HG03521 (cell line): ENCODE data around the gene FOXM1.
A peak's percentile ranks its signal among the peaks of the same experiment; 100 is the strongest.

ENCODE experiments used
- ATAC-seq: cut with Tn5 transposase; IDR thresholded peaks from one replicate; pipeline ENCODE4 v1.9.1; 2021; ENCODE audit warnings: mild to moderate bottlenecking, moderate library complexity; ENCODE audit not compliant: unreplicated experiment

FOXM1 gene

GRCh38 chr12:2877047-2877952 lies at the start of gene FOXM1, which contains the start of gene RHNO1:
Gene FOXM1, minus strand, starts transcription at chr12:2877174. Its CDS starts 2,696 bp downstream, at chr12:2874478.
Gene RHNO1, plus strand, starts transcription at chr12:2877223. Its CDS starts 8,144 bp downstream, at chr12:2885367.
- ATAC-seq: peak; percentile 83

GRCh38 chr12:2925322-2925995 lies 48.5 kb upstream of the FOXM1 start:
- no peak for ATAC-seq

GRCh38 chr12:2924019-2924418 lies 47.0 kb upstream of the FOXM1 start:
- ATAC-seq: no peak

GRCh38 chr12:2923057-2923456 lies 46.1 kb upstream of the FOXM1 start:
- ATAC-seq: no peak

GRCh38 chr12:2922329-2922728 lies 45.4 kb upstream of the FOXM1 start:
- ATAC-seq: no peak

GRCh38 chr12:2919249-2919648 lies 42.3 kb upstream of the FOXM1 start:
- no peak for ATAC-seq

GRCh38 chr12:2912216-2912575 lies 35.2 kb upstream of the FOXM1 start:
- ATAC-seq: no peak

- ATAC-seq: no peak
Observed at GRCh38 chr12:2904260-2904659, 27.3 kb upstream of the FOXM1 start.

GRCh38 chr12:2902272-2902880 lies 25.4 kb upstream of the FOXM1 start:
- ATAC-seq: no peak

- ATAC-seq: no peak
Observed at GRCh38 chr12:2900642-2901041, 23.7 kb upstream of the FOXM1 start.

- ATAC-seq: no peak
Observed at GRCh38 chr12:2897418-2897817, 20.4 kb upstream of the FOXM1 start.

GRCh38 chr12:2895511-2895910 lies 18.5 kb upstream of the FOXM1 start:
- ATAC-seq: no peak

- ATAC-seq: no peak
Observed at GRCh38 chr12:2895051-2895451, 18.1 kb upstream of the FOXM1 start.

- ATAC-seq: no peak
Observed at GRCh38 chr12:2893007-2893406, 16.0 kb upstream of the FOXM1 start.

- no peak for ATAC-seq
Observed at GRCh38 chr12:2892246-2892645, 15.3 kb upstream of the FOXM1 start.

- no peak for ATAC-seq
Observed at GRCh38 chr12:2891240-2892053, 14.5 kb upstream of the FOXM1 start.

- peak; percentile 97 for ATAC-seq
Observed at GRCh38 chr12:2890388-2891239, 13.6 kb upstream of the FOXM1 start, which contains the start of gene TULP3. Gene TULP3, plus strand, starts transcription at chr12:2890891. Its CDS starts 57 bp downstream, at chr12:2890948.

- ATAC-seq: no peak
Observed at GRCh38 chr12:2890001-2890387, 13.0 kb upstream of the FOXM1 start.

GRCh38 chr12:2886768-2887450 lies 9.9 kb upstream of the FOXM1 start:
- ATAC-seq: no peak
